Measurements from ENCODE around the gene VPS39. TPM values are rescaled to one million over a fixed set of nuclear protein-coding genes. Genes with fewer than 3 reads are reported as not detected.

The VPS39 gene
- total and polyA plus RNA-seq, 2 of the 8 experiments (the other 6 are each of a cell fraction or from before 2014, with no cell fraction given) = 34.4 to 36.6 TPM

- no peak overlapping the region for H3K14ac ChIP-seq (ENCODE audit: insufficient read length)
- no peak overlapping the region for H3K4me2 ChIP-seq (ENCODE audit: insufficient read depth in 1 of 2, low read depth in 2 of 2, low read length in 2 of 2)
- H2BK20ac ChIP-seq (ENCODE audit: low read length) = no peak overlapping the region
- FAIRE-seq (no peak), DNase-seq (ENCODE audit: low read depth in 1 of 2, low spot score in 2 of 2) (no peak)
- no peak overlapping the region for H3K23ac ChIP-seq (ENCODE audit: insufficient read length)
- no peak overlapping the region for H3K4me3 ChIP-seq (ENCODE audit: extremely low read depth in 1 of 4, insufficient read depth in 2 of 4, low read depth in 3 of 4, low read length in 4 of 4)
- no peak overlapping the region for H4K91ac ChIP-seq (replicated peaks; ENCODE audit: insufficient read length, low read length)
- no peak overlapping the region for H4K8ac ChIP-seq (ENCODE audit: extremely low read depth, insufficient read depth, low read length)
- no peak overlapping the region for H3K4ac ChIP-seq (replicated peaks; ENCODE audit: insufficient read length, low read depth, low read length)
- H3K79me1 ChIP-seq (ENCODE audit: low read depth, low read length) = no peaks in the 10 kb centered on the region
- H2BK5ac ChIP-seq (ENCODE audit: low read depth, low read length) = no peak overlapping the region
- H3K36me3 ChIP-seq (ENCODE audit: control insufficient read depth in 2 of 4, insufficient read depth in 4 of 4, low read length in 3 of 4) = peaks cover 0 to 53% (median 23%) of the 10 kb centered on the region in 4 experiments; a peak in 6 of 8 replicates
- H3K27me3 ChIP-seq (replicated peaks in 1 of 4; ENCODE audit: control insufficient read depth in 3 of 4, extremely low read depth in 1 of 4, insufficient read depth in 3 of 4, low read length in 3 of 4) = no peaks in the 10 kb centered on the region
- H3K27ac ChIP-seq (ENCODE audit: low read depth, low read length) = no peak overlapping the region
- WGBS, 2 experiments (ENCODE audit: extremely low coverage in 1 of 2, insufficient coverage in 1 of 2, insufficient read length in 1 of 2, insufficient replicate concordance in 2 of 2, low coverage in 1 of 2, low lambda C conversion rate in 2 of 2, missing lambda C conversion rate in 1 of 2) = 87% methylated on average over 5 of the region's 5 CpGs; no CpG with 5 or more reads in 1 of the 2 experiments
- no peak overlapping the region for H3K56ac ChIP-seq (replicated peaks; ENCODE audit: insufficient read length, low read depth, low read length)
- no peak overlapping the region for H2BK120ac ChIP-seq (replicated peaks; ENCODE audit: low read depth, low read length)
- no peak overlapping the region for H2BK15ac ChIP-seq (ENCODE audit: low read length)
- no peak overlapping the region for H2AFZ ChIP-seq (ENCODE audit: low read length)
- H3K9ac ChIP-seq (replicated peaks in 1 of 4; ENCODE audit: extremely low read depth in 1 of 4, low read depth in 3 of 4, low read length in 3 of 4) = no peak overlapping the region
- CTCF ChIA-PET (ENCODE audit: partially characterized antibody) = interaction anchor here (0.8 kb wide), 1 partner anchor 47 kb away, joined by 4 read pairs; no protein-coding TSS in a partner anchor
- no peak overlapping the region for H3K18ac ChIP-seq (ENCODE audit: extremely low read depth, low read length)
- TF ChIP-seq BRCA1 (IDR thresholded peaks at IDR 0.05; ENCODE audit: low read depth, low read length) (no peak), SP2 (IDR thresholded peaks at IDR 0.05; ENCODE audit: low read length) (no peak), YY1 (IDR thresholded peaks at IDR 0.05; ENCODE audit: low read depth, low read length) (no peak), TEAD4 (IDR thresholded peaks at IDR 0.05; ENCODE audit: low read depth, low read length) (no peak), FOSL1 (IDR thresholded peaks at IDR 0.05; ENCODE audit: insufficient read depth, low read depth, low read length) (no peak)
- POLR2A ChIA-PET (ENCODE audit: partially characterized antibody) = no interaction called here
- no peak overlapping the region for H4K5ac ChIP-seq (ENCODE audit: insufficient read length, low read depth, low read length)
- H4K20me1 ChIP-seq (replicated peaks in 1 of 2; ENCODE audit: control insufficient read depth in 1 of 2, insufficient read depth in 2 of 2, low read length in 2 of 2) = peaks cover 0 to 2% of the 10 kb centered on the region in 2 experiments
- no peak overlapping the region for H2AK5ac ChIP-seq (ENCODE audit: low read depth, low read length)
- H2BK12ac ChIP-seq (ENCODE audit: low read depth, low read length) = no peak overlapping the region
- no peaks in the 10 kb centered on the region for H3K23me2 ChIP-seq (ENCODE audit: low read depth, low read length)
- H3K4me1 ChIP-seq (replicated peaks in 1 of 4; ENCODE audit: control insufficient read depth in 3 of 4, insufficient read depth in 4 of 4, low read length in 3 of 4) = no peaks in the 10 kb centered on the region
- no peaks in the 10 kb centered on the region for H3K9me3 ChIP-seq (ENCODE audit: insufficient read depth in 2 of 2, low read depth in 1 of 2, low read length in 1 of 2)
- no peaks in the 10 kb centered on the region for H3K79me2 ChIP-seq (ENCODE audit: control insufficient read depth in 1 of 2, insufficient read depth in 2 of 2, low read length in 2 of 2)
These were observed 23.8 kb downstream of the VPS39 start for GRCh38 chr15:42184296-42184695.
